ENCODE results near the gene TFPI. TPM values are rescaled to one million over a fixed set of nuclear protein-coding genes. Genes with fewer than 3 reads are reported as not detected.
A peak's percentile ranks its signal among the peaks of the same experiment; 100 is the strongest.

The TFPI gene
- total RNA-seq = 0.41 and 0.50 TPM in 2 replicates

- H3K9me3 Mint-ChIP-seq = no peaks in the 10 kb centered on the region
- no peak for DNase-seq (ENCODE audit: low spot score)
- intact Hi-C loops (cut with micrococcal nuclease) = no loop called here
- peaks cover 11% of the 10 kb centered on the region for H3K27me3 Mint-ChIP-seq (ENCODE audit: low read depth)
- H3K27ac Mint-ChIP-seq = peak within 1 kb of the TSS; percentile 42
- no peaks in the 10 kb centered on the region for H3K36me3 Mint-ChIP-seq (ENCODE audit: low read depth)
- peaks cover 12% of the 10 kb centered on the region for H3K4me1 Mint-ChIP-seq (ENCODE audit: low read depth)
- peak within 1 kb of the TSS; percentile 55 for H3K4me3 Mint-ChIP-seq (ENCODE audit: low read depth)
Observed at GRCh38 chr2:187554011-187554703, at the start of gene TFPI. TSS of gene TFPI (minus strand) at chr2:187554435. CDS start at chr2:187503768, 50,667 bp downstream.

- Mint-ChIP-seq H3K4me3 (ENCODE audit: low read depth) (no peak overlapping the region), H3K9me3 (no peaks in the 10 kb centered on the region), H3K36me3 (ENCODE audit: low read depth) (no peaks in the 10 kb centered on the region), H3K4me1 (ENCODE audit: low read depth) (no peaks in the 10 kb centered on the region), H3K27me3 (ENCODE audit: low read depth) (no peaks in the 10 kb centered on the region), H3K27ac (no peak overlapping the region)
- intact Hi-C loops (cut with micrococcal nuclease) = no loop called here
- DNase-seq (ENCODE audit: low spot score) = no peak
Observed at GRCh38 chr2:187594801-187595200, 40.6 kb upstream of the TFPI start.

- no peaks in the 10 kb centered on the region for H3K27me3 Mint-ChIP-seq (ENCODE audit: low read depth)
- H3K36me3 Mint-ChIP-seq (ENCODE audit: low read depth) = no peaks in the 10 kb centered on the region
- H3K27ac Mint-ChIP-seq = no peak overlapping the region
- H3K4me3 Mint-ChIP-seq (ENCODE audit: low read depth) = no peak overlapping the region
- DNase-seq (ENCODE audit: low spot score) = no peak
- no peaks in the 10 kb centered on the region for H3K4me1 Mint-ChIP-seq (ENCODE audit: low read depth)
- intact Hi-C loops (cut with micrococcal nuclease) = no loop called here
- no peaks in the 10 kb centered on the region for H3K9me3 Mint-ChIP-seq
Observed at GRCh38 chr2:187593697-187594096, 39.5 kb upstream of the TFPI start.

GRCh38 chr2:187593098-187593497 lies 38.9 kb upstream of the TFPI start:
- Mint-ChIP-seq H3K4me3 (ENCODE audit: low read depth) (no peak overlapping the region), H3K27me3 (ENCODE audit: low read depth) (no peaks in the 10 kb centered on the region), H3K36me3 (ENCODE audit: low read depth) (no peaks in the 10 kb centered on the region), H3K27ac (no peak overlapping the region), H3K9me3 (no peaks in the 10 kb centered on the region), H3K4me1 (ENCODE audit: low read depth) (no peaks in the 10 kb centered on the region)
- DNase-seq (ENCODE audit: low spot score) = no peak
- intact Hi-C loops (cut with micrococcal nuclease) = no loop called here

GRCh38 chr2:187590175-187590574 lies 35.9 kb upstream of the TFPI start:
- no peak overlapping the region for H3K4me3 Mint-ChIP-seq (ENCODE audit: low read depth)
- intact Hi-C loops (cut with micrococcal nuclease) = no loop called here
- DNase-seq (ENCODE audit: low spot score) = no peak
- no peaks in the 10 kb centered on the region for H3K27me3 Mint-ChIP-seq (ENCODE audit: low read depth)
- peaks cover 5% of the 10 kb centered on the region for H3K36me3 Mint-ChIP-seq (ENCODE audit: low read depth)
- H3K4me1 Mint-ChIP-seq (ENCODE audit: low read depth) = peaks cover 12% of the 10 kb centered on the region
- peaks cover 17% of the 10 kb centered on the region for H3K9me3 Mint-ChIP-seq
- no peak overlapping the region for H3K27ac Mint-ChIP-seq

- H3K27me3 Mint-ChIP-seq (ENCODE audit: low read depth) = no peaks in the 10 kb centered on the region
- peaks cover 18% of the 10 kb centered on the region for H3K4me1 Mint-ChIP-seq (ENCODE audit: low read depth)
- intact Hi-C loops (cut with micrococcal nuclease) = loop anchor here (1.0 kb wide), 2 partner anchors 33 to 111 kb away; no protein-coding TSS in a partner anchor
- peak overlapping the region; percentile 92 for H3K27ac Mint-ChIP-seq
- H3K4me3 Mint-ChIP-seq (ENCODE audit: low read depth) = no peak overlapping the region
- peaks cover 5% of the 10 kb centered on the region for H3K36me3 Mint-ChIP-seq (ENCODE audit: low read depth)
- DNase-seq (ENCODE audit: low spot score) = no peak
- H3K9me3 Mint-ChIP-seq = peaks cover 20% of the 10 kb centered on the region
Observed at GRCh38 chr2:187586011-187586641, 31.9 kb upstream of the TFPI start.

- peaks cover 3% of the 10 kb centered on the region for H3K36me3 Mint-ChIP-seq (ENCODE audit: low read depth)
- intact Hi-C loops (cut with micrococcal nuclease) = loop anchor here (1.0 kb wide), 2 partner anchors 81 to 262 kb away; no protein-coding TSS in a partner anchor
- no peaks in the 10 kb centered on the region for H3K27me3 Mint-ChIP-seq (ENCODE audit: low read depth)
- DNase-seq (ENCODE audit: low spot score) = no peak
- H3K4me3 Mint-ChIP-seq (ENCODE audit: low read depth) = no peak overlapping the region
- no peak overlapping the region for H3K27ac Mint-ChIP-seq
- peaks cover 6% of the 10 kb centered on the region for H3K9me3 Mint-ChIP-seq
- peaks cover 12% of the 10 kb centered on the region for H3K4me1 Mint-ChIP-seq (ENCODE audit: low read depth)
Observed at GRCh38 chr2:187581125-187581896, 27.1 kb upstream of the TFPI start.

- Mint-ChIP-seq H3K27me3 (ENCODE audit: low read depth) (no peaks in the 10 kb centered on the region), H3K9me3 (peaks cover 3% of the 10 kb centered on the region), H3K36me3 (ENCODE audit: low read depth) (no peaks in the 10 kb centered on the region), H3K4me1 (ENCODE audit: low read depth) (peaks cover 6% of the 10 kb centered on the region), H3K27ac (no peak overlapping the region), H3K4me3 (ENCODE audit: low read depth) (no peak overlapping the region)
- DNase-seq (ENCODE audit: low spot score) = no peak
- intact Hi-C loops (cut with micrococcal nuclease) = loop anchor here (1.0 kb wide), 2 partner anchors 80 to 263 kb away; no protein-coding TSS in a partner anchor
Observed at GRCh38 chr2:187580462-187581124, 26.4 kb upstream of the TFPI start.

GRCh38 chr2:187577310-187577709 lies 23.1 kb upstream of the TFPI start:
- Mint-ChIP-seq H3K4me1 (ENCODE audit: low read depth) (peaks cover 4% of the 10 kb centered on the region), H3K4me3 (ENCODE audit: low read depth) (no peak overlapping the region), H3K36me3 (ENCODE audit: low read depth) (no peaks in the 10 kb centered on the region), H3K9me3 (no peaks in the 10 kb centered on the region), H3K27me3 (ENCODE audit: low read depth) (no peaks in the 10 kb centered on the region), H3K27ac (no peak overlapping the region)
- no peak for DNase-seq (ENCODE audit: low spot score)
- intact Hi-C loops (cut with micrococcal nuclease) = no loop called here

- no peak overlapping the region for H3K27ac Mint-ChIP-seq
- no peaks in the 10 kb centered on the region for H3K9me3 Mint-ChIP-seq
- no peak for DNase-seq (ENCODE audit: low spot score)
- peaks cover 4% of the 10 kb centered on the region for H3K4me1 Mint-ChIP-seq (ENCODE audit: low read depth)
- intact Hi-C loops (cut with micrococcal nuclease) = no loop called here
- no peaks in the 10 kb centered on the region for H3K27me3 Mint-ChIP-seq (ENCODE audit: low read depth)
- H3K36me3 Mint-ChIP-seq (ENCODE audit: low read depth) = no peaks in the 10 kb centered on the region
- no peak overlapping the region for H3K4me3 Mint-ChIP-seq (ENCODE audit: low read depth)
Observed at GRCh38 chr2:187576906-187577305, 22.7 kb upstream of the TFPI start.

- H3K4me1 Mint-ChIP-seq (ENCODE audit: low read depth) = no peaks in the 10 kb centered on the region
- H3K4me3 Mint-ChIP-seq (ENCODE audit: low read depth) = no peak overlapping the region
- H3K27ac Mint-ChIP-seq = no peak overlapping the region
- intact Hi-C loops (cut with micrococcal nuclease) = no loop called here
- no peaks in the 10 kb centered on the region for H3K36me3 Mint-ChIP-seq (ENCODE audit: low read depth)
- H3K9me3 Mint-ChIP-seq = no peaks in the 10 kb centered on the region
- H3K27me3 Mint-ChIP-seq (ENCODE audit: low read depth) = no peaks in the 10 kb centered on the region
- no peak for DNase-seq (ENCODE audit: low spot score)
Observed at GRCh38 chr2:187575751-187576067, 21.5 kb upstream of the TFPI start.

- H3K4me3 Mint-ChIP-seq (ENCODE audit: low read depth) = no peak overlapping the region
- intact Hi-C loops (cut with micrococcal nuclease) = no loop called here
- no peaks in the 10 kb centered on the region for H3K27me3 Mint-ChIP-seq (ENCODE audit: low read depth)
- H3K9me3 Mint-ChIP-seq = no peaks in the 10 kb centered on the region
- no peaks in the 10 kb centered on the region for H3K36me3 Mint-ChIP-seq (ENCODE audit: low read depth)
- H3K4me1 Mint-ChIP-seq (ENCODE audit: low read depth) = no peaks in the 10 kb centered on the region
- no peak overlapping the region for H3K27ac Mint-ChIP-seq
- DNase-seq (ENCODE audit: low spot score) = no peak
Observed at GRCh38 chr2:187574969-187575750, 20.9 kb upstream of the TFPI start.

Measured in activated T-helper 2 cell treated with anti-CD3 and anti-CD28 coated beads, Interferon-gamma antibody, Interleukin-2, Interleukin-4, amounts not matched to agents 10 μg/mL and 5 μg/mL and 100 μg/mL, durations not matched to agents 14 hours and 24 hours and 36 hours (primary cell).